Measurements from ENCODE around the gene TRO. TPM values are rescaled to one million over a fixed set of nuclear protein-coding genes. Genes with fewer than 3 reads are reported as not detected.

The TRO gene
- total and polyA plus RNA-seq, 2 experiments from 2014 or later, result 53.5 to 65.7 TPM

DNA sequence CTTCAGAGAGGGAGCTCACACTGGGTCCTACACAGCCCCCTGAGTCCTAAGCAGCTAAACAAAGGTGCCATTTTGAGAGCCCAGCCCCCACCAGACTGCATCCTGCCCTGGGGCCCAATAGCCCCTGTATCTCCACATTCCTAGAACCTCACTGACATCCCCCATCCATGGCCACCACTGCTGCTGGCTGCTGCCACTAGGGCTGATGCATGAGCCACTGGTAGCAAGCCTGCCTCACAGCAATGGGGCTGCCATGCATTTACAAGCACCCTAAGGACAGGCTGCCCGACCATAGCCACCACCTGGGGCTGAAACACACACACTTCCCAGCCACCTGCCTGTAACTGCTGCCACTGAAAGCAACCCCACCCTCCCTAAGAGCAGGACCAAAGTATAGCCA, 26.5 kb upstream of the TRO start:
- 62% methylated on average over 1 of the region's 1 CpG for WGBS (ENCODE audit: low lambda C conversion rate, missing lambda C conversion rate)
- H3K4me1 ChIP-seq (ENCODE audit: insufficient read depth), result no peaks in the 10 kb centered on the region
- no peak overlapping the region for H2AFZ ChIP-seq

DNA sequence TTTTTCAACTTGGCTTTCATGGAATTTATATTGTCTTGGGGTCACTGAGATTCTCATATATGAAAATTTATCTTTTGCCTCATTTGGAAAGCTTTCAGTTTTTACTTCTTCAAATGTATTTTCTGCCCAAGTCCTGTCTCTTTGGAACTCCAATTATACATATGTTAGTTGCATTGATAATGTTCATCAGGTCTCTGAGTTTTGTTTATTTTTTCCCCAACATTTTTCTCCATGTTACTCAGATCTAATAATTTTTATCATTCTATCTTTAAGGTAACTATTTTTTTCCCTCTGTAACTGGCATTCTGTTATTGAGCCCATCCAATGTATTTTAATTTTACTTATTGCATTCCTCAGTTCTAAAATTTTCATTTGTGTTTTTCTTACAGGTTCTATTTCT, 10.7 kb upstream of the TRO start:
- no peaks in the 10 kb centered on the region for H3K9me2 ChIP-seq (replicated peaks; ENCODE audit: insufficient read depth)
- no peak overlapping the region for H3K27ac ChIP-seq
- no peak overlapping the region for H3K4me3 ChIP-seq
- H4K20me1 ChIP-seq (ENCODE audit: insufficient read depth, poor library complexity, severe bottlenecking), result no peaks in the 10 kb centered on the region
- no peaks in the 10 kb centered on the region for H3K79me2 ChIP-seq
- H3K4me2 ChIP-seq, result no peak overlapping the region
- DNase-seq (ENCODE audit: low spot score), result no peak
- H3K27me3 ChIP-seq, result no peaks in the 10 kb centered on the region
- no peak overlapping the region for H2AFZ ChIP-seq
- H3K9me3 ChIP-seq (ENCODE audit: low read depth), result no peaks in the 10 kb centered on the region
- TF ChIP-seq, protein P1, sequence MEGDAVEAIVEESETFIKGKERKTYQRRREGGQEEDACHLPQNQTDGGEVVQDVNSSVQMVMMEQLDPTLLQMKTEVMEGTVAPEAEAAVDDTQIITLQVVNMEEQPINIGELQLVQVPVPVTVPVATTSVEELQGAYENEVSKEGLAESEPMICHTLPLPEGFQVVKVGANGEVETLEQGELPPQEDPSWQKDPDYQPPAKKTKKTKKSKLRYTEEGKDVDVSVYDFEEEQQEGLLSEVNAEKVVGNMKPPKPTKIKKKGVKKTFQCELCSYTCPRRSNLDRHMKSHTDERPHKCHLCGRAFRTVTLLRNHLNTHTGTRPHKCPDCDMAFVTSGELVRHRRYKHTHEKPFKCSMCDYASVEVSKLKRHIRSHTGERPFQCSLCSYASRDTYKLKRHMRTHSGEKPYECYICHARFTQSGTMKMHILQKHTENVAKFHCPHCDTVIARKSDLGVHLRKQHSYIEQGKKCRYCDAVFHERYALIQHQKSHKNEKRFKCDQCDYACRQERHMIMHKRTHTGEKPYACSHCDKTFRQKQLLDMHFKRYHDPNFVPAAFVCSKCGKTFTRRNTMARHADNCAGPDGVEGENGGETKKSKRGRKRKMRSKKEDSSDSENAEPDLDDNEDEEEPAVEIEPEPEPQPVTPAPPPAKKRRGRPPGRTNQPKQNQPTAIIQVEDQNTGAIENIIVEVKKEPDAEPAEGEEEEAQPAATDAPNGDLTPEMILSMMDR (IDR thresholded peaks at IDR 0.05; ENCODE audit: poor library complexity), result no peak
- TF ChIP-seq EZH2 (IDR thresholded peaks at IDR 0.05; ENCODE audit: borderline replicate concordance) (no peak), EZH2phosphoT487 (IDR thresholded peaks at IDR 0.05; ENCODE audit: low read depth, severe bottlenecking, unreplicated experiment) (no peak)
- H3K36me3 ChIP-seq (replicated peaks; ENCODE audit: insufficient read depth, low read depth), result no peaks in the 10 kb centered on the region
- H3K4me1 ChIP-seq (ENCODE audit: insufficient read depth), result no peaks in the 10 kb centered on the region

More for the DNA sequence above, 26.5 kb upstream of the TRO start:
- Histone ChIP-seq H3K4me2 (no peak overlapping the region), H3K27ac (no peak overlapping the region), H3K9me3 (ENCODE audit: low read depth) (no peaks in the 10 kb centered on the region), H3K9me2 (replicated peaks; ENCODE audit: insufficient read depth) (no peaks in the 10 kb centered on the region), H3K4me3 (no peak overlapping the region), H3K79me2 (no peaks in the 10 kb centered on the region), H4K20me1 (ENCODE audit: insufficient read depth, poor library complexity, severe bottlenecking) (no peaks in the 10 kb centered on the region), H3K27me3 (no peaks in the 10 kb centered on the region), H3K36me3 (replicated peaks; ENCODE audit: insufficient read depth, low read depth) (no peaks in the 10 kb centered on the region)
- TF ChIP-seq, protein P1 (IDR thresholded peaks at IDR 0.05; ENCODE audit: poor library complexity), result no peak
- TF ChIP-seq EZH2 (IDR thresholded peaks at IDR 0.05; ENCODE audit: borderline replicate concordance) (no peak), EZH2phosphoT487 (IDR thresholded peaks at IDR 0.05; ENCODE audit: low read depth, severe bottlenecking, unreplicated experiment) (no peak)
- DNase-seq (ENCODE audit: low spot score), result no peak

DNA sequence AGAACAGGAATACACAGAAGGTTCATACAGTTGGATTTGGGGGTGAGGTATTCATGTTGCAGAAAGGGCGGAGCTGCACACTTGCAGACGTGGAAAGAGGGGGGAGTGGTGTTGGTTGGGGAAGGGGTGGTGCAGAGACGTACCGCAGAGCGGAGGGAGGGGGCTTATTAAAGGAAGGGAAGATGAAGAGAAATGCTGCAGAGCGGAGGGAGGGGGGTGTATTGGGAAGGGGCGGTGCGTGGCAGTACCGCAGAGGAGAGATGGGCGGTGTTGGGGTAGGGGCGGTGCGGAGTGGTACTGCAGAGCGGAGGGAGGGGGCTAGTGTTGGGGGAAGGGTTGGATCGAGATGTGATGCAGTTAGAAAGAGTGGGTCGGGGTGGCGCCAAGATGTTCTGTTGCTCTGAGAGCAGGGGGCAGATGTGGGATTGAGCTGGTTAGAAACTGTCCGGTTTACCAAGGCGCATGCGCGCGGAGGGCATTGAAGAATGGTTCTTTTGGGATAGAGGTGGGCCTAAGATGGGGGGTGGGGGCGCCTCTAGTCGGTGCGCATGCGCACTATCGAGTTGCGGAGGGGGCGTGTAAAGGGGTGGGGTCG, 900 bp downstream of the TRO start:
- Histone ChIP-seq H3K27me3 (no peaks in the 10 kb centered on the region), H3K9me3 (ENCODE audit: low read depth) (no peaks in the 10 kb centered on the region), H3K4me1 (ENCODE audit: insufficient read depth) (no peaks in the 10 kb centered on the region), H4K20me1 (ENCODE audit: insufficient read depth, poor library complexity, severe bottlenecking) (no peaks in the 10 kb centered on the region), H3K9me2 (replicated peaks; ENCODE audit: insufficient read depth) (no peaks in the 10 kb centered on the region), H3K36me3 (replicated peaks; ENCODE audit: insufficient read depth, low read depth) (no peaks in the 10 kb centered on the region), H2AFZ (peak overlapping the region; percentile 61), H3K79me2 (no peaks in the 10 kb centered on the region), H3K27ac (peak overlapping the region; percentile 83), H3K4me3 (peak overlapping the region; percentile 54), H3K4me2 (peak overlapping the region; percentile 66)
- peak; percentile 86 for DNase-seq (ENCODE audit: low spot score)
- TF ChIP-seq EZH2phosphoT487 (IDR thresholded peaks at IDR 0.05; ENCODE audit: low read depth, severe bottlenecking, unreplicated experiment), result no peak
- TF ChIP-seq EZH2 (IDR thresholded peaks at IDR 0.05; ENCODE audit: borderline replicate concordance), result no peak
- TF ChIP-seq, protein P1 (IDR thresholded peaks at IDR 0.05; ENCODE audit: poor library complexity), result no peak
- 41% methylated on average over 22 of the region's 29 CpGs for WGBS (ENCODE audit: low lambda C conversion rate, missing lambda C conversion rate)
